Frontal cortex (tissue), 4 donors: ENCODE results near the gene POLD2. TPM values are rescaled to one million over a fixed set of nuclear protein-coding genes. Genes with fewer than 3 reads are reported as not detected.
A peak's percentile ranks its signal among the peaks of the same experiment; 100 is the strongest.
"Not testable (repeated sequence)": the region's sequence is repeated elsewhere in the genome, so short reads cannot be mapped to it uniquely, and the experiment has no call there.

Experiments used
- DNase-seq, 2 donors: peaks; one replicate each; pipeline ENCODE4 v3.0.0; 2012; ENCODE audit warnings: low spot score in 2 of 2
- FAIRE-seq: peaks from 2 replicates; lab custom pipeline; 2012; peaks lifted over from hg19 to GRCh38; lab: Jason Lieb, UNC
- total RNA-seq: library from RNA; depleted of rRNA; stranded (reverse); fragments of >200 nt; gene quantifications from one replicate; pipeline ENCODE4 v1.2.3, GENCODE V29; 2014
- donor health status: control.
- donor health status: control.
- donor health status: control.

POLD2 gene
- 46.1 TPM for total RNA-seq

DNA sequence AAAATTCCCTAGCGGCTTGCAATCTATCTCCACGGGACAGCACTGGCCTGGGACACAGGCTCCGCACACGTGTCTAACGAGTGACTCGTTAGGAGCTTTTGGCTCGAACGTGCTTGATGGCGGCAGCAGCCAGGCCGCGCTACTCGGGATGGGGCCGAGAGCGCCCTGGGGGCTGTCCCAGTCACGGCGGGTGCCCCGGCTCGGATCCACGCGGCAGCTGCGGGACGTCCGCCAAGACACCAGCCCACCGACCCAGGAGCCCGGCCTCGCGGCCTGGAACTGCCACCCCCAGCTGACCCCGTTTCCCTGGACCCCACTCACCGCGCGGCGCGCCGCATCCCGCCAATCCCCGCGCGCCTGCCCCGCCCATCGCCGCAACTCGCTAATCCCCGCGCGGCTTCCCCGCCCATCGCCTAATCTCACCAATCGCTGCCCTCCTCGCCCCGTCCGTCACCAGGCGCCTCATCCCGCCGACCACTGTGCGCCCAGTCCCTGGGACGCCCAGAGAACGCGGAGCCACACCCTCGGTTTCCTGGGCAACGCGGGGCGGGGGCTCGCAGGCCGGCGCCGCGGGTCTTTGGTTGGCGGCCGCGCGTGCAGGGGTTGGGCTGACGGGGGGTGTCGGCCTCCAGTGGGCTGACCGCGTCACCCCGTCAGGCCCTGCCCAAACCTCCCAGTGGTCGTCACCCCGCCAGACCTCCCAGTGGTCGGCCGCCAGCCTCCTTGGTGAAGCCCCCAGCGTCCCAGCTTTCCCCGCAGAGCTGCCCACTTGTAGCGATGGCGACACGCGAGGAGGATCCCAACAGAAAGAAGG, at the start of gene POLD2:
Gene POLD2, minus strand, starts transcription at position 359 of the 814 bp plus-strand sequence. CDS start 1,495 bp downstream, outside the sequence.
- FAIRE-seq (no peak), DNase-seq (peak; percentile 100)

- FAIRE-seq (no peak), DNase-seq (no peak)
Measured at GRCh38 chr7:44172803-44173424, 49.6 kb upstream of the POLD2 start.

DNA sequence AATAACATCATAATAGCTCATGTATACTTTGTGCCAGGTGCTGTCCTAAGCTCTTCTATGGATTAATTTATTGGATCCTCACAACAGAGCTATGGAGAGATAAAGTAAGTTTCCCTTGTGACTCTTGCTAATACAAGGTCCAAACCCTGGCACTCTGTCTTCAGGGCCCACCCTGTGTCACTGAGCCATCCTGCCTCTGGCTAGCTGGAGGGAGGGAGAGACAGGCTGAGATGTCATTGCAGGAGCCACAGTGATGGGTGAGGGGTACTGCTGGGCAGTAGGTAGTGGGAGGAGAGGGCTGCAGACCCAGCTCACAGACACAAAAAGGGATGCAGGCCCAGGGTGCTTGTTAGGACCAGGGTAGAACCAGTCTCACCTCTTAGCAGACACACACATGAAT, 49.0 kb upstream of the POLD2 start:
- DNase-seq (no peak), FAIRE-seq (no peak)

GRCh38 chr7:44171901-44172300, 48.6 kb upstream of the POLD2 start:
- FAIRE-seq, DNase-seq: not testable (repeated sequence)

GRCh38 chr7:44167920-44168319, 44.6 kb upstream of the POLD2 start:
- FAIRE-seq, result no peak
- no peak for DNase-seq

GRCh38 chr7:44163591-44163990, 40.2 kb upstream of the POLD2 start:
- FAIRE-seq (no peak), DNase-seq (no peak)

GRCh38 chr7:44162785-44163395, 39.5 kb upstream of the POLD2 start:
- DNase-seq (no peak), FAIRE-seq (no peak)

GRCh38 chr7:44162179-44162578, 38.8 kb upstream of the POLD2 start:
- DNase-seq (no peak), FAIRE-seq (no peak)

GRCh38 chr7:44161371-44161770, 38.0 kb upstream of the POLD2 start:
- no peak for DNase-seq
- FAIRE-seq, result no peak

- no peak for DNase-seq
- FAIRE-seq, result no peak
Measured at GRCh38 chr7:44159824-44160630, 36.7 kb upstream of the POLD2 start.

GRCh38 chr7:44158873-44159631, 35.7 kb upstream of the POLD2 start:
- DNase-seq, result no peak
- FAIRE-seq, result no peak

DNA sequence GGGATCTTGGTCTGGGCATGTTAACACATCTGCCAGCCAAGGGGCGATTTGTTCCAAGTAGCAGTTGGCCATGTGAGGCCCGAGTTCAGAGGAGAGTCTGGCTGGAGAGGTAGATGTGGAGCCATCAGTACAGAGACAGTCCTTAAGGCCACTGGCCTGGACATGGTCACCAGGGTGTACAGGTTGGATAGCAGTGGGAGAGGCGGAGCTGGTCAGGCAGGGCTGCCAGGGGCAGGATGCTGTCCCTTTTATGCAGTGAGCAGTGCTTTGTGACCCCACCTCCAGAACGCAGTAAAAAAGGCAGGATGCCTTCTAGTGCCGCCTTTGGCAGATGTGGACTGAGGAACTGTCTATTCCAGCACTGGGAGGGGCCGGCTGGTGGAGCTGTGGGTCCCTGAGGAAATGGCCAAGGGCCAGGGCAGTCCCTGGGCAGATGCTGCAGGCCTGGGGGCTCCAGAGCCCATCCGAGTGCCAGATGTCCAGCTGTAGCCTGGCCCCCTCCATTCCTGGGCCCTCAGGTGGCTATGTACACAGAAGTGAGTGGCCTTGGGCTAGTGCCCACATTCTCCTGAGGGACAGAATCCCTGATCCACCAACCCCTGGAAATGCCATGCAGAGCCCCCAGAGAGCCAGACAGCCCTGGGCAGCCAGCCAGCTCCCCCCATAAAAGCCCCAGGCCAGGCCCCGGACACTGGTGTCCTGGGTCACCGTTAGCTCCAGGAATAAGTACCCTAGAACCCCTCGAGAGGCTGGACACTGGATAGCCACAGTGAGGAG, 34.9 kb upstream of the POLD2 start:
- DNase-seq (no peak), FAIRE-seq (no peak)

- DNase-seq (no peak), FAIRE-seq (no peak)
Measured at GRCh38 chr7:44157116-44158080, 34.0 kb upstream of the POLD2 start.

DNA sequence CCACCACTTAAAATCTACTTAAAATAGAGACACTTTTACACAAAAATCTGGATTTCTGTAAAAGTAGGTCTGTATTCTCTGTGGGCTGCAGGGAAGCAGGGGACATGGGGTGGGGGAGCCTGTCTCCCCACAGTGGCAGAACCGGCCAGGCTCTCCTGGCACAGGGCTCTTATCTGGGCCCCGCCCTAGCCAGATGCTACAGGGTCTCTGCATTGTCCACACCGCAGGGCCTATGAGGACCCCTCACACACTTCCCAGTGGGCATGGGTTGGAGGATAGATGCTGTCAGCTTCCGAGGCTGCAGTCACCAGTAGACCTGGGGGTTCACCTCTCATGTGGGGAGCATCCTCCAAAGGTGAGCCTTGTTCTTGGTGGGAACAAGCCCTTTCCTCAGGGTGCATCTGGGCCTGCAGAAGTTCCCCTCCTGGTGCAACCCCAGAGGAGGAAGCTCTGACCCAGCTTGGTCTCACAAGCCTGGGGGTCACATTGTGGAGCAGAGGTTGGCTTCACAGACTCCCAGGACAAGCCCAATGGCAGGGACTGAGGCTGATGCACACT, 33.2 kb upstream of the POLD2 start:
- no peak for FAIRE-seq
- DNase-seq, result no peak

GRCh38 chr7:44155191-44156185, 32.1 kb upstream of the POLD2 start:
- DNase-seq, result no peak
- FAIRE-seq, result no peak

DNA sequence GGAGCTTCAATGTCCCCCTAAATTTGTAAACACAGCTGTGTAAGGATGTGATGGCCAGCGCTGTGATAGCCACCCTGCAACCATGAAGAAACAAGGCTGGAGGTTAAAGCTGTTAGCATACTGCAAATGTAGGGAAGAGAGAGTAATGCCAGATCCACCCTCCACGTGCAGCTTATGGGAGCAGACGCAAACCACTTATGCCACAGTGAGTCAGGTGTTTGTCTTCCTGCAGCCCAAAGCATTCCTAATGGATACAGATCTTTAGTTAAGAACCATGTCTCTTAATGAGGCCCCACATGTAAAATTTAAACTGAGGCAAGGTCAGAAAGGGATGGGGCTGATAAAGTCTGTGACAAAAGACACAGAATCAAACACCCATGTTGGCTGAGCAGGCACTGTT, 31.4 kb upstream of the POLD2 start:
- no peak for FAIRE-seq
- DNase-seq, result no peak
